ENCODE results near the gene HOXC4. TPM values are rescaled to one million over a fixed set of nuclear protein-coding genes. Genes with fewer than 3 reads are reported as not detected.

HOXC4 gene
- total and polyA plus RNA-seq, 10 of the 15 experiments (the other 5 are each of a cell fraction or from before 2014, with no cell fraction given), result 1.0 to 11.4 (median 4.2) TPM

- peak; percentile 50 for TF ChIP-seq SKIL (IDR thresholded peaks at IDR 0.05; ENCODE audit: low read depth, poor library complexity, severe bottlenecking)
These were observed 21.0 kb upstream of the HOXC4 start, which contains the start of gene HOXC5 (continued) for GRCh38 chr12:54032627-54033100.

- Histone ChIP-seq H2AFZ (ENCODE audit: control insufficient read depth, low read depth, low read length) (peak overlapping the region; percentile 42), H3K9me3 (replicated peaks; ENCODE audit: control insufficient read depth, insufficient read depth, low read length) (no peaks in the 10 kb centered on the region), H3K36me3 (ENCODE audit: control insufficient read depth in 2 of 2, insufficient read depth in 2 of 2, low read length in 1 of 2) (no peaks in the 10 kb centered on the region), H3K4me1 (ENCODE audit: control insufficient read depth, insufficient read depth, low read length) (peaks cover 9% of the 10 kb centered on the region; the same call in 1 of the 2 replicates), H3K27me3 (replicated peaks in 1 of 2; ENCODE audit: control insufficient read depth in 2 of 2, insufficient read depth in 2 of 2, low read length in 1 of 2) (peaks cover 3 to 32% of the 10 kb centered on the region in 2 experiments), H3K9ac (ENCODE audit: control insufficient read depth, insufficient read depth, low read length) (no peak overlapping the region), H3K27ac (ENCODE audit: control insufficient read depth, insufficient read depth) (no peak overlapping the region), H3K4me3 (peak overlapping the region; percentile 61), H3K4me2 (ENCODE audit: control insufficient read depth, insufficient read depth) (peak overlapping the region; percentile 88), H3K79me2 (ENCODE audit: control insufficient read depth, insufficient read depth, low read length) (no peaks in the 10 kb centered on the region), H4K20me1 (ENCODE audit: control insufficient read depth, insufficient read depth) (no peaks in the 10 kb centered on the region)
- peak; percentile 63 for ATAC-seq
- RAD21 ChIA-PET (ENCODE audit: unreplicated experiment), result interaction anchor here (0.8 to 12.6 kb wide), 28 partner anchors 8 to 247 kb away, joined by 3 to 222 read pairs (median 10); partner anchors contain the start of genes CBX5, HNRNPA1, HOXC4 and SMUG1
- POLR2A ChIA-PET, result interaction anchor here (0.6 to 2.1 kb wide), 8 partner anchors 10 to 416 kb away, joined by 3 to 12 read pairs (median 4); no protein-coding TSS in a partner anchor
- no peak for DNase-seq (ENCODE audit: low read depth, low spot score)
- BruUV-seq (replicated peaks), result no TSS peak
- intact Hi-C loops (cut with micrococcal nuclease; ENCODE audit: unreplicated experiment), result loop anchor here (2.0 kb wide), 2 partner anchors 101 to 167 kb away; no protein-coding TSS in a partner anchor
- WGBS (ENCODE audit: insufficient coverage, insufficient replicate concordance, low lambda C conversion rate, missing lambda C conversion rate), result 6% methylated on average over 45 of the region's 61 CpGs
- 0 out of 2 replicates have a peak, but pooled peaks have one; percentile 89 for TF ChIP-seq EZH2 (IDR thresholded peaks at IDR 0.05; ENCODE audit: borderline replicate concordance, control insufficient read depth, low read depth, low read length)
- TF ChIP-seq SIN3A (IDR thresholded peaks at IDR 0.05; ENCODE audit: low read depth, low read length), result no peak
- 0 out of 2 replicates have a peak, but pooled peaks have one; percentile 17 for TF ChIP-seq MXI1 (IDR thresholded peaks at IDR 0.05; ENCODE audit: low read depth, low read length)
- peak; percentile 80 for TF ChIP-seq SUZ12 (IDR thresholded peaks at IDR 0.05; ENCODE audit: unreplicated experiment)
- no peak for TF ChIP-seq GABPA (IDR thresholded peaks at IDR 0.05; ENCODE audit: low read depth)
- TF ChIP-seq SP1 (IDR thresholded peaks at IDR 0.05; ENCODE audit: low read depth, low read length), result no peak
- 0 out of 2 replicates have a peak, but pooled peaks have one; percentile 38 for TF ChIP-seq YY1 (IDR thresholded peaks at IDR 0.05; ENCODE audit: low read depth, low read length)
- no peak for FAIRE-seq
- in situ Hi-C loops (cut with MboI), result no loop called here
- CTCF ChIA-PET, result interaction anchor here (0.7 to 13.4 kb wide), 36 partner anchors 7 to 248 kb away, joined by 3 to 343 read pairs (median 8); partner anchors contain the start of genes HOXC10, HOXC4, HOXC8 and HOXC9
- SMC1A ChIA-PET (ENCODE audit: uncharacterized antibody, unreplicated experiment), result interaction anchor here (0.8 to 5.5 kb wide), 43 partner anchors 8 to 335 kb away, joined by 3 to 126 read pairs (median 6); partner anchors contain the start of genes HOXC10, HOXC4, HOXC8 and SMUG1
These were observed 20.3 kb upstream of the HOXC4 start for GRCh38 chr12:54033106-54033979.

Data from GM12878 (cell line).